Stimulated activated CD4-positive, alpha-beta T cell treated with anti-CD3 and anti-CD28 coated beads, TNF-alpha, amount 100 ng/mL, for 1 hour (primary cell): Measurements from ENCODE around the gene GJB6.

Experiments used
- DNase-seq, 3 donors: peaks; one replicate each; pipeline ENCODE4 v3.0.0-alpha.2; 2020; ENCODE audit warnings: low read depth in 3 of 3, low spot score in 1 of 3

GJB6 gene

GRCh38 chr13:20227730-20228129 is 4.4 kb downstream of the GJB6 start:
- DNase-seq = no peak

- DNase-seq = no peak
Observed at GRCh38 chr13:20227288-20227687, 4.8 kb downstream of the GJB6 start.

- DNase-seq = no peak
Observed at GRCh38 chr13:20222553-20222952, 9.6 kb downstream of the GJB6 start.

GRCh38 chr13:20221772-20222171 is 10.3 kb downstream of the GJB6 start:
- no peak for DNase-seq

GRCh38 chr13:20219577-20219976 is 12.5 kb downstream of the GJB6 start:
- no peak for DNase-seq

- DNase-seq = no peak
Observed at GRCh38 chr13:20217168-20217567, 15.0 kb downstream of the GJB6 start.

GRCh38 chr13:20209948-20210347 is 22.2 kb downstream of the GJB6 start:
- no peak for DNase-seq

GRCh38 chr13:20206698-20207235 is 25.4 kb downstream of the GJB6 start:
- DNase-seq = no peak

GRCh38 chr13:20206065-20206697 is 25.9 kb downstream of the GJB6 start:
- DNase-seq = no peak

GRCh38 chr13:20198781-20199180 is 33.3 kb downstream of the GJB6 start:
- no peak for DNase-seq

- no peak for DNase-seq
Observed at GRCh38 chr13:20197361-20197834, 34.7 kb downstream of the GJB6 start.

- no peak for DNase-seq
Observed at GRCh38 chr13:20195801-20196200, 36.3 kb downstream of the GJB6 start.

- no peak for DNase-seq
Observed at GRCh38 chr13:20193907-20194631, 38.0 kb downstream of the GJB6 start.

GRCh38 chr13:20193162-20193906 is 38.8 kb downstream of the GJB6 start:
- DNase-seq = no peak

GRCh38 chr13:20192836-20193161 is 39.3 kb downstream of the GJB6 start, which contains the start of gene GJB2:
Gene GJB2, minus strand, starts transcription at chr13:20192938. Its CDS starts 3,357 bp downstream, at chr13:20189581.
- no peak for DNase-seq

GRCh38 chr13:20192158-20192835 is 39.8 kb downstream of the GJB6 start:
- DNase-seq = no peak

- DNase-seq = no peak
Observed at GRCh38 chr13:20191311-20192157, 40.6 kb downstream of the GJB6 start.

- no peak for DNase-seq
Observed at GRCh38 chr13:20190481-20191310, 41.4 kb downstream of the GJB6 start.

- no peak for DNase-seq
Observed at GRCh38 chr13:20190076-20190475, 42.0 kb downstream of the GJB6 start.
